OCI-LY3 (cell line): ENCODE results near the gene PRKAR1B.

ENCODE experiments used
- CTCF ChIP-seq: fragments of 200-600, 300-600 bp; sonication (generic); IDR thresholded peaks from 2 replicates; pipeline ENCODE4 v1.5.1; 2014; ENCODE audit warnings: antibody characterized with exemption, low read length, low read depth
- EZH2phosphoT487 ChIP-seq: fragments of 200-600 bp; shearing (Covaris generic); IDR thresholded peaks from 2 replicates; pipeline ENCODE4 v1.6.1; 2018; ENCODE audit warnings: antibody characterized with exemption, mixed run types, low read depth

- TF ChIP-seq CTCF = no peak
- no peak for TF ChIP-seq EZH2phosphoT487
Observed at GRCh38 chr7:760006-760405, 32.9 kb upstream of the PRKAR1B start.
